GM19035 (cell line): ENCODE data around the gene TSPAN10.

ENCODE experiments used
- ATAC-seq: cut with Tn5 transposase; IDR thresholded peaks from one replicate; pipeline ENCODE4 v1.9.1; 2021; ENCODE audit not compliant: unreplicated experiment

Gene TSPAN10

GRCh38 chr17:81685108-81685507 lies 48.1 kb downstream of the TSPAN10 start:
- no peak for ATAC-seq

GRCh38 chr17:81686614-81687013 lies 49.6 kb downstream of the TSPAN10 start:
- no peak for ATAC-seq

GRCh38 chr17:81687770-81688541 lies 51.0 kb downstream of the TSPAN10 start:
- ATAC-seq: no peak

- ATAC-seq: no peak
These were observed 51.6 kb downstream of the TSPAN10 start for GRCh38 chr17:81688616-81689015.

GRCh38 chr17:81690066-81690465 lies 53.1 kb downstream of the TSPAN10 start:
- no peak for ATAC-seq

- ATAC-seq: no peak
These were observed 53.6 kb downstream of the TSPAN10 start for GRCh38 chr17:81690549-81690948.

GRCh38 chr17:81691196-81691595 lies 54.2 kb downstream of the TSPAN10 start:
- ATAC-seq: no peak

GRCh38 chr17:81691608-81692007 lies 54.6 kb downstream of the TSPAN10 start:
- ATAC-seq: no peak

- no peak for ATAC-seq
These were observed 56.7 kb downstream of the TSPAN10 start for GRCh38 chr17:81693509-81694210.

GRCh38 chr17:81694810-81695209 lies 57.8 kb downstream of the TSPAN10 start:
- no peak for ATAC-seq

- no peak for ATAC-seq
These were observed 58.2 kb downstream of the TSPAN10 start for GRCh38 chr17:81695211-81695610.

- no peak for ATAC-seq
These were observed 58.8 kb downstream of the TSPAN10 start for GRCh38 chr17:81695801-81696200.

GRCh38 chr17:81696218-81696941 lies 59.4 kb downstream of the TSPAN10 start:
- no peak for ATAC-seq

GRCh38 chr17:81697261-81698044 lies 60.5 kb downstream of the TSPAN10 start:
- no peak for ATAC-seq
